Measurements from ENCODE around the gene TSPAN14. TPM values are rescaled to one million over a fixed set of nuclear protein-coding genes. Genes with fewer than 3 reads are reported as not detected.

Gene TSPAN14
- total and polyA plus RNA-seq, 2 of the 8 experiments (the other 6 are each of a cell fraction or from before 2014, with no cell fraction given) = 47.4 to 57.8 TPM

GRCh38 chr10:80501381-80501912 is 47.3 kb downstream of the TSPAN14 start (continued):
- TF ChIP-seq KDM1A (IDR thresholded peaks at IDR 0.05; ENCODE audit: borderline replicate concordance, low read length) (no peak), EGR1 (IDR thresholded peaks at IDR 0.05; ENCODE audit: borderline replicate concordance, low read depth, low read length) (no peak), SAP30 (IDR thresholded peaks at IDR 0.05; ENCODE audit: insufficient read depth, insufficient replicate concordance, low read length) (no peak), CHD2 (IDR thresholded peaks at IDR 0.05; ENCODE audit: low read length) (no peak), TAF7 (optimal IDR thresholded peaks at IDR 0.05; ENCODE audit: borderline replicate concordance, low read depth, low read length) (no peak), USF2 (IDR thresholded peaks at IDR 0.05; ENCODE audit: low read length) (no peak)
